NCI-H2107 treated with DMSO at 0.1 percent for 48 hours (cell line): ENCODE results near the gene CD96.
"Not testable (repeated sequence)": the region's sequence is repeated elsewhere in the genome, so short reads cannot be mapped to it uniquely, and the experiment has no call there.

ENCODE experiments used
- DNase-seq: peaks from one replicate; lab custom pipeline; 2025; ENCODE audit not compliant: unreplicated experiment; lab: John Stamatoyannopoulos, UW

The CD96 gene

GRCh38 chr3:111668888-111669488, 127.0 kb downstream of the CD96 start:
- peak; percentile 90 for DNase-seq

GRCh38 chr3:111669926-111670630, 128.1 kb downstream of the CD96 start:
- no peak for DNase-seq

DNA sequence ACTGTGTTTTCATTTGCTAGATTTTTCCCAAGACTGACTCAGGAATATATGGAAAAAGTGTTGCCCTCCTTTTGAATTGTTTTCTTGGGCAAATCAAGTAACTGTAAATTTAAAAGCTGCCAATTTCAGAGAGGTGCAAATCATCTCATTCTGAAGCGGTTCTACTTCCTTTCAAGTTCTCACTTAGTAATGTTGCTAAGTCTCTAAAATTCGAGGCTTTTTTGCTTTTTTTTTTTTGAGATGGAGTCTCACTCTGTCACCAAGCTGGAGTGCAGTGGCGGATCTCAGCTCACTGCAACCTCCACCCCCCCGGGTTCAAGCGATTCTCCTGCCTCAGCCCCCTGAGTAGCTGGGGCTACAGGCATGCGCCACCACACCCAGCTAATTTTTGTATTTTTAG, 130.5 kb downstream of the CD96 start:
- not testable (repeated sequence) for DNase-seq

- DNase-seq = no peak
These were observed 133.8 kb downstream of the CD96 start for GRCh38 chr3:111675846-111676210.

GRCh38 chr3:111676211-111677006, 134.4 kb downstream of the CD96 start:
- no peak for DNase-seq

- no peak for DNase-seq
These were observed 135.0 kb downstream of the CD96 start for GRCh38 chr3:111677007-111677392.

DNA sequence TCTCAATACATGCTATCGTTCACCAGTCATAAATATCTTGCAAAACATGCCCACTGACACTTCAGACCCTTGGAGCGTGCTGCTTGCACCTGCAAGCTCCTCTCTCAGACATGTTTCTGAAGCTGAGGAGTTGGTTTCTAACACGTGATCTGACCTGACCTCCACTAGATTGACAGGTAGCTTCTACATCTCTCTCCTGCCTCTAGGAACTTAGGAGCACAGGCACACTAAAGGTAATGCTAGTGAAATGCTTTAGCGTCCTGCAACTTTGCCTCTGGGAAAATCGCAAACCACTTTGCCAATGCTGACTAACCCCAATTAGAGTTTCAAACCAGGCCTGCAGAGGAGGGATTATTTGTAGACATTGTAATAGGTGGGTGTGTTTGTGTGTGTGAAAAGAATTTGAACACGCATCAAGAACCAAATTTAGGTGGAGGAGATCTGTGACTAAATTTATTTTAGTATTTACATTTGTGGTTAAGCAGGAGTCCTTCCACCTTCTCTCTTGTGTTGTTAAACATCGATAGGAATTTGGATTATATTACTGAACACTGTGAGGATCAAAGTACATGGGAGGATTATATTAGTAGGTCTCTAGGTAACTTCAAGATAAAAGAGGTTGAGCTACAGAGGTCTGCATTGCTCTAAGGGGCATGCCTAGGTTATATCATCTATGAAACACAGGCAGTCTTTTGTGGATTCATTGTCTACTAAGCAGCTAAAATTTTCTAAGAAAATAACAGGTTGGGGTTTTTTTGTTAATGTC, 139.8 kb downstream of the CD96 start:
- DNase-seq = no peak

DNA sequence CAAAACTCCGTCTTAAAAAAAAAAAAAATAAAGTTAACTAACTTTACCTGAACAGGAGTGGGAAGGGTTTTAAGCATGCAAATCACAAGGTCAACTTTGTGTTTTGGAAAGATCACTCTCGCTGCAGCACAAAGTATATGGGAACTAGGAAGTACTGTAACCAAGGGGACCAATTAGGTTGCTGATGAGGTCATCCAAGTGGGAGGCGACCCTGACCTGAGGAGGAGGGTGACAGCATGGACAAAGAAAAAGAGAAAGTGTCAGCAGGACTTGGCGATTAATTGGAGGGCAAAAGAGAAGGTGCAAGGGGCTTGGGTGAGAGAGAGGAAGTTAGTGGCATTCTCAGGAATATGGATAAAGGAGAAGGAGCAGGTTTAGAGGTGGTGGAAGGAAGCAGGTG, 142.6 kb downstream of the CD96 start:
- DNase-seq = no peak

GRCh38 chr3:111688190-111688800, 146.3 kb downstream of the CD96 start:
- no peak for DNase-seq

DNA sequence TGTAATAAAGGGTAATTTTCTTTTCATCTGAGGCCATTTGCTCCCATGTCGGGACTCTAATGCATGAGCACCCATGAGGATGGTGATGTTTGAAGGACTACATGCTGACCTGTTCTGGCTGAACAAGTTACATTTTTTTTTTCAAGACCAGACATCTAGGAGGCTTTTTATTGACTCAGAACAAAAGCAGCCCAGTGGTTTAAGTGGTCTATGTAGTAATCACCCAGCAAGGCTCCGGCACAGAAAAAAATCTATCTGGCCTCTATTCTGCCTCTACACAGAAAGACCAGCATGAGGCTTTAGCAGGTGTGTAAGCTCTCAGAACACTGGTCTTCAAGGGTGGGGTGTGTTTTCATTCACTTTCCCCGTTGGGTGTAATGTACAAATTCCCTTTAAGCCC, 148.2 kb downstream of the CD96 start:
- DNase-seq = peak; percentile 76

DNA sequence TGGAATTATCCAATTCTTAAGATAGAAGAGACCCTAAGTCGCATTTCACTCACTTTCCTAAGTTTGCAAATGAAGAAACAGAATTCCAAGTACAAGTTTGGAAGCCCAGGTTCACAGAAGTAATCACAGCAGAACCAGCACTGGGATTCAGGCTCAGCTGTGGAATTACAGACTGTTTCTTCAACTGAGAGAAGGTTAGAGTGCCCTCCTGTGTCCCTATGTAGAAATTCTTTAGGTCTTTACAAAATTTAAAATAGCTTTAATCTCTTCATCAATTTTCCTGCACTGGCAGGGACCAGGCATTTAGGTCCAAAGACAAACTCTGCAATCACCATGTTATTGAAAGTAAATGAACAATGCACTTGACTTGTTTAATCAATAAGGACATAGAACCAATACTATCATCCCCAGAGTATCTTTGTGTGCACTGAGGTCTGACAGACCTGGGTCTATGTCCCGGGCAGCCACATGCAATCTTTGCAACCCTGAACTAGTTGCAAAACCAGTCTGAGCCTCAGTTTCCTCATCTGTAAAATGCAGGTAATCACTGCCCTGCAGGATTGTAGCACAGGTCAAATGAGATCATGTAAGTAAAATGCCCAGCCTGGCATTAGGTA, 149.4 kb downstream of the CD96 start:
- peak; percentile 76 for DNase-seq

GRCh38 chr3:111692593-111693552, 150.9 kb downstream of the CD96 start:
- no peak for DNase-seq

GRCh38 chr3:111694471-111694870, 152.5 kb downstream of the CD96 start:
- no peak for DNase-seq

DNA sequence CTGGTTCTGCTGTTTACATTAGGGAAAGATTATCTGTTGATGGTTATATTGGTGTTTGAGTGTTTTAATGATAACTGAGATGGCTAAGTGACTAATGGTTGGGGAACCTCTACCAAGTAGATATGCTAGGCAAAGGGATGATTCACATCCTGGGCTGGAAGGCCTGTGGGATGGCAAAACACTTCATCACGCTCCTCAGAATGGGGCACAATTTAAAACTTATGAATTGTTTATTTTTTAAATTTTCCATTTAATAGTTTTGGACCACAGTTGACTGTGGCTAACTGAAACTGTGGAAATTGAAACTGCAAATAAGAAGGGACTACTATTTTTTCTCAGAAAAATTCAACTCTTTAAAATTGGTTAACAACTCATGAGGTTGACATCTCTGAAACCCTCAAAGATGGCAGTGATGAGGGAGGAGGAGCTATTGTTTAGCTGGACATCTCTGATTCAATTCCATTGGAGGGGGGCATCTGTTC, 153.7 kb downstream of the CD96 start:
- DNase-seq = no peak

- no peak for DNase-seq
These were observed 158.1 kb downstream of the CD96 start for GRCh38 chr3:111700054-111700453.

GRCh38 chr3:111701292-111701906, 159.4 kb downstream of the CD96 start:
- no peak for DNase-seq
